GM21737 (cell line): ENCODE results near the gene TOLLIP.

ENCODE experiments used
- ATAC-seq: cut with Tn5 transposase; IDR thresholded peaks from one replicate; pipeline ENCODE4 v1.9.1; 2021; ENCODE audit warnings: mild to moderate bottlenecking, moderate library complexity; ENCODE audit not compliant: unreplicated experiment

The TOLLIP gene

DNA sequence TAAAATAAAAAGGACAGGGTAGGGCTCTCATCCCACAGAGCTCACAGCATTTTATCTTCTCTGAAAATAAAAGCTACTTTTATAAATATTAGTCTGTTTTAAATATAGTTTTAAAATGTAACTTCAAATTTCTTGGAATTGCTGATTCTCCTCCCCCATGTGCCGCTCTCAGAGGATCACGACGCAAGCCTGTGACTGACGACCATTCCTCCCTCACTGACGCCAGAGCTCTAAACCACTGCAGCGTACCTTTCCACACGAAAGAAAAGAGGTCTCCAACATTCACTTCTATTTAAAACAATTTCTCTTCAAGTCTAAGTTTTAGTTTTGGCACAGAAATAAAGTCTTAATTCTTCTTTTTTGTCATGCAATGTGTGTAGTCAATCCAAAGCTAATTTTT, 9.3 kb downstream of the TOLLIP start:
- no peak for ATAC-seq

DNA sequence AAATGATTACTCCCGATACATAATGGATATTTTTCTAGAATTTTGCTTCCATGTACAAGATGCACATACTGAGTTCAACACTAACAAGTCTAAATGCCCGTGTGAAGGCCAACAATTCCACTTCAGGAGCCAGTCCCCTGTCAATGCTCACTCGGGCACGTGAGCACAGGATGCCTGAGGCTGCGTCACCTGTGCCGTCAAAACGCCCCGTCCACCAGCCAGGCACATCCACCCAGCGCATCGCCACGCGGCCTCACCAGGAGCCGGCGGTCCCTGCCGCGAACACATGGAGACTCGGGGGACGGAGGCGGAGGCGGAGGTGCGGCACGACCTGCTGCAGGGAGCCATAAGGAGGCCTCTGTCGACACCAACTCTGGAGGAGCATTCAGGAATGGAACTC, 9.8 kb downstream of the TOLLIP start:
- ATAC-seq = no peak

DNA sequence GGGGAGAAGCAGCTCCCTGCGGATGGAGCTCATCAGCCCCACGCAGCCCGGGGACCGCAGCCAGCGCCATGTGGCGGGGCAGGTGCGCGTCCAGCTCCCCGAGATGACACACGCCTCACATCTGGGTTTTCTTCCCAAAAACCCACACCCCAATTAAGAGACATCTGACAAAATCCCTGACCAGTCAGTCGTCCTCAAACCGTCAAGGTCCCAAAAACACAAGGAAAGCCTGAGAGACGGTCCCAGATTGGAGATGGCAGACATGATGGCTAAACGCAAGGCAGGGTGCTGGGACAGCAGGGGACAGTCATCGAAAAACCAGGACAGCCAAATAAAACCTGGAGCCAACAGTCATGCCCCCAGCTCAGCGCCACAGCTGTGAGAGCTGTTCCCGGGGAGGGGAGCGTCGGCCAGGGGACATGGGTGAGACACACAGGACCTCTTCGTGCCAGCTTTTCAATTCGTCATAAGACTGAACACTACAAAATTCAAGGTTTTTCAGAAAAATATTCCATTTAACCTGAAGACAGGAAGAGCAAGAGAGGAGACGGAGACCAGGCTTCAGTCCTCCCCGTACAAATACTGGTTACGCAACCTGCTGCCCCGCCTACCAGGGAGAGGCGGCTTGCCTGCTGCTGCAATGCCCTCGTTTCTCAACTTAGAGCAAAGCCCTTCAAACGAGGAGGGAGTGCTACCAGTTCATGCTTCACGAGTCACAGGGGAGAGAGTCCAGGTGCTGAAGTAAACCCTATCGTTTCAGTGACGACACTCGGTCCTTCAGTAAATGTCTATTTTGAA, 10.5 kb downstream of the TOLLIP start:
- ATAC-seq = no peak

DNA sequence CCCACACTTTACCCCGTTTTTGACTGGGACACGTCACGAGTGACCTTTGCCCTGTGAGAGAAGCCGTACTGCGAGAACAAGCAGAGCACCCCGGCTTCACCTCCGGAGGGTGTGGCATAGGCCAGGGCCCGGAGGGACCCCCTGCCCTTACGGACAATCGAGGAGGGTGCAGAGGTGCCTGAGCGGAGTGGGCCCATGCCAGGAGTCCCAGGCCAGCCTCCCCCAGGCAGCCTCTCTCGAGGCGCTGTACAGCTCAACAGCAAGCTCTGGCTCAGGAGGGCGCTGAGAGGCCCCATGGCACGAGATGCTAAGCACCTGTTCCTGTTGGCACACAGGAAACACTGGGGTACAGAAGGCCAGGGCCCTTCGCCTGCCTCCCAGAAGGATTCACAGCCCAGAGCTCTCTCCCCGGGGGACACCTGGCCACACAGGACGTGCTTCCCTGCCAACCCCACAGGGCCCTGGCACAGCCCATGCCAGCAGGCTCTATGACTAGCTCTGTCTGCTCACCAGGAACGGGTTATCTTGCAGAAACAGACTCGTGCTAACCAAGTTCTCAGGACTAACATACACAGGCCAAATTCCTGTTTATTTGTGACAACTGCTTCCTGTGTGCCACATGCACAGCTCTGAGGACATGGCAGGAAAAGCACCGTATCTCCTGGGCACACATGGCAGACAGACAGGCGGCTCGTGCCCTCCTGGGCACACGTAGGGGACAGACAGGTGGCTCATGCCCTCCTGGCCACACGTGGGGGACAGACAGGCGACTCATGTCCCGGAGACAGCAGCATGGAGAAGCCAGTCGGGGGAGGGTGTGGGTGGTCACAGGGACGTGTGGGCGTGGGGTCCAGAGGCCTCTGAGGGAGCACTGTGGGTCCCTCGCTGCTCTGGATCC, 11.6 kb downstream of the TOLLIP start:
- no peak for ATAC-seq

DNA sequence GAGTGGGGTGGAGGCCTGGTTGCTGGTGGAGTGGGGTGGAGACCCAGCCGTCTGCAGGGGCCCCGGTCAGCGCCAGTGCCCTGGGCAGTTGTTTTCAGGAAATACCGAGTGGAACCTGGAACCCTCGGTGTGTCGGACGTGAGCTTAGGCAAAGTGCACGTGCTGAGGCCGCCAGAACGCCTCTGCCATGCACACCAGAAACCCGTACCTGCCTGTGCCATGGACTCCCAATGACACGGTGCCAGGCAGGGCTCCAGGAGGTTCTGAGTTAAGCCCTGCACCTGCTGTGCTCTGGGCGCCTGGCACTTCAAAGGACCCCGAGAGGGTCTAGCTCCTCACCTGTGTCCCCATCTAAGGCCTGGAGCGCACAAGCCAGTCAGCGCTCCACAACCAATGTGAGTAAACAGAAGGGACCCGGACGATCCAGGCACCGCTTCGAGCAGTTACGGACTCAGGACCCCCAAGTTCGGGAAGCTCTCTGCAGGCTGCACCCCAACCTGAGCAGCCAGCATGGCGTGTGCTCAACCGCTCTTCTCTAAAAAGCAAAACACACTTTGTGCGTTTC, 12.3 kb downstream of the TOLLIP start:
- ATAC-seq = no peak

DNA sequence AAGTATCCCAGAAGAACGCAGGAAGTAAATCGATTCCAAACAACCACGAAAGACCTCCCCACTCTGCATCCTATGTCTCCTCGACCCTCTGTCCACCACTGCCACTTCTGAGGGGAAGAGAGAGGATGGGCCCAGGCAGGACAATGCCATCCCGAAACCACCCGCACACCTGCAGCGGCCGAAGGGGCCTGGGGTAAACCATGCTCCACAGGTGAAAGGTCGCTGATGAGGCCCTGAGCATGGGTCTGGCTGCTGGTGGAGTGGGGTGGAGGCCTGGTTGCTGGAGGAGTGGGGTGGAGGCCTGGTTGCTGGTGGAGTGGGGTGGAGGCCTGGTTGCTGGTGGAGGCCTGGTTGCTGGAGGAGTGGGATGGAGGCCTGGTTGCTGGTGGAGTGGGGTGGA, 13.1 kb downstream of the TOLLIP start:
- no peak for ATAC-seq

DNA sequence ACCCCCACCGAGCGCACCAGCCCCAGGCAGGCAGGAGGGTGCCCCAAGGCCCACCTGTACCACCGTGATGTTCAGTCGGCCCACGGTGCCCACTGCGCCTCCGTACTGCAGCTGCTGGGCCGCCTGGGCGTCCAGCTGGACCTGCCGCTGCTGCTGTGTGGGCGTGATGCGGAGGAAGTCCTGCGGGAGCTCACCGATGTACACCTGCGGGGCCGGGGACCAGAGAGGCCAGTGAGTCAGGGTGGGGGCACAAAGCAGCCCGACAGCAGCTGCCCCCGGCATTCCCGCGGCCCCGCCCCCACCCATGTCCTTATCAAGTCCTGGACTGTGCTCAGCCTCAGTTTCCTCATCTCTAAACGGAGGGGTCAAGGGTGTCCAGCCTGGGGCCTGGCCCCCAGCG, 13.8 kb downstream of the TOLLIP start:
- ATAC-seq = no peak

DNA sequence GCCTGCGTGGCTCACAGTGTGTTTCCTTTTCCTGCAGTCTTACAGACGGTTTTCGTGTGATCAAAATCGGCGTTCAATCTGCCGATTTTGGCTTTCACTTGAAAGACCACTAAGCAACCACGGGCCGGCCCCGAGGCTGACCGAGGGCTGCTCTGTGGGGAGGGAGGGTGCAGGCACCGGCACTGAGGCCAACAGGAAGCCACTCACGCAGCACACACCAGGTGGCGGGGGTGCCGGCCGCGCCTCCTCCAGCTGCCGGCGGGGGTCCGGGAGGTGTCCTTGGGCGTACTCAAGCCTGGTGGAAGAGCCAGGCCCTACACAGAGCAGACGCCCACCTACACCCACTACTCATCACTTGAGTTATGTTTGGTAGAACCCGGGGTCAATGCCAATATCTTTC, 14.3 kb downstream of the TOLLIP start:
- no peak for ATAC-seq

DNA sequence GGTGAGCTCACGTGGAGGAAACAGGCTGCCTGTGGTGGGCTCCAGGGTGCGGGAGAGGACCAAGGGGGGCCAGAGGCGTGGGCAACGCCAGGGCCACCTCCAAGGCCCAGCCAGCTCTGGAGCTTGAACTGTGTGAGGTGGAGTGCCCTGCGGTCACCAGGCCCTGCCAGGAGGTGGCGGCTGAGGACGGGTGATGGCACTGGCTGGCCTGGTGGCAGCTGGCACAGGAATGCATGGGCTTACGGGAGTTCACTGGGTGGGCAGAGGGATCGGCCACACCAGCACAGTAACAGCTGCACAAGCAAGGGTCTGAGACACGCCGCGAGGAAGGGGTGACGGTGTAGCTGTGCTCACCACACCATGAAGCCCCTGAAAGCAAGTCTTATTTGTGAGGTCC, 15.8 kb downstream of the TOLLIP start:
- no peak for ATAC-seq

DNA sequence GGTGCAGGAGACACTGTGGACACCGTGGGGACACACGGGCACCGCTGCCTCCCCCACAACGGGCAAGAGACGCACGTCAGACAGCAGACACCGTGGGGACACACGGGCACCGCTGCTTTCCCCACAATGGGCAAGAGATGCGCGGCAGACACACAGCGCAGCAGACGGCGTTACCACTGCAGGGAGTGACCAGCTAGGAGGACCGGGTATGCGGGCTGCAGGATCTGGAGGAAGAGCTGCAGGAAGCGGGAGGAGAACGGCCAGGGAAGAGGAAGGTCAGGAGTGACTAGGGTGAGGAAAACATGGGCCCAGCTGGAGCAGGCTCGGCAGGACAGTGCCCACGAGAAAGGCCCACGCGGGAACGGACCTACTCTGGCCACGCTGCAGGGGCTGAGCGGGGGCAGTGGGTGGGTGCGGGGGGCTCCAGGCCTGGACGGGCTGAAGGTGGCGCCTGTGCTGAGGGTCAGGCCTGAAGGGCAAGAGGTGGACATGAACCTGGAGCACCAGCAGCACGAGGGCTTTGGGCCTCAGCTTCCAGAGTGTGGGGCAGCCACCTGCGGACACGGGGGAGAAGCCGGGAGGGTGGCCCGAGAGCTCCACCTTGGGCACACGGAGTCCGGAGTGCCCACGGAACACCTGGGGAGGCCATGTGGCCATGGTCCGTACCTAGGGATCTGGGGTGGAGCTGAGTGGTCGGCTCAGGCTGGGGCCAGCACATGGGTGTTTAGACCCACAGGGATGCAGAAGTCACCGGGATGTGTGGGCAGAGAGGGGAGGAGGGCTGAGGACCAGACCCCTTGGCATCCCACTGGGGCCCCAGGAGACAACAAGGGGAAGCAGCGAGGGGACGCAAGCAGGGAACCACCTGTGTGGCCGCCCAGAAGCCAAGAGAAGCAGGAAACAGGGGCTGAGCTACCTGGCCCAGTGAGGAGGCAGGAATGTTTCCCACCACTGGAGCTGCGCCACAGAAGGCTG, 16.5 kb downstream of the TOLLIP start:
- ATAC-seq = no peak

DNA sequence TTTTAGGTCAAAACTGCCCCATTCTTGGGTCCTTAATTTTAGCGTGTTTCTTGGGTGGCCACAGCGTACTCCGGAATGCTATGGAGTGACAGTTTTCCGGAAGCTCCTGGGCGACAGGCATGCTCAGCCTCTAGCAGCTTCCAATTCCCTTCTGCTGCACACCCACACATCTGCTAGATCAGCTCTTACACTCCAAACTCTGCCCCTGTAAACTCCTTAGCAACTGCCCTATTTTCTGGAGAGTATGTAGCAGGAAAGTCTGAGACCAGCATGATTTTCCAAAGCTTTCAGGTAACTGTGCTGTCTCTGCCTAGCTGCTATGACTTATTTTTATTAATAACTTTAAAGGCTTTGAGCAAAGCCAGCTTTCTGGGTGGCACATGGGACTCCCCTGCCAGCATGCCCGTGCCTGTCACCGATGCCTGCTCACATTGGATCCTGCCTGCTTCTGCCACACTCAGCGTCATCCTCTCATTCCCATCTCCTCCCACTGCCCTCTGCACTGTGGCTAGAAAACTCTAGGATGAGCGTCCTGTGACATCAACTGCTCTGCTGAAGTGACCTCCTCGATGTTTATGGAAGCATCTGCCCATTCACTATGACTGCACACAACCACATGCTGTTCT, 17.3 kb downstream of the TOLLIP start:
- ATAC-seq = no peak

DNA sequence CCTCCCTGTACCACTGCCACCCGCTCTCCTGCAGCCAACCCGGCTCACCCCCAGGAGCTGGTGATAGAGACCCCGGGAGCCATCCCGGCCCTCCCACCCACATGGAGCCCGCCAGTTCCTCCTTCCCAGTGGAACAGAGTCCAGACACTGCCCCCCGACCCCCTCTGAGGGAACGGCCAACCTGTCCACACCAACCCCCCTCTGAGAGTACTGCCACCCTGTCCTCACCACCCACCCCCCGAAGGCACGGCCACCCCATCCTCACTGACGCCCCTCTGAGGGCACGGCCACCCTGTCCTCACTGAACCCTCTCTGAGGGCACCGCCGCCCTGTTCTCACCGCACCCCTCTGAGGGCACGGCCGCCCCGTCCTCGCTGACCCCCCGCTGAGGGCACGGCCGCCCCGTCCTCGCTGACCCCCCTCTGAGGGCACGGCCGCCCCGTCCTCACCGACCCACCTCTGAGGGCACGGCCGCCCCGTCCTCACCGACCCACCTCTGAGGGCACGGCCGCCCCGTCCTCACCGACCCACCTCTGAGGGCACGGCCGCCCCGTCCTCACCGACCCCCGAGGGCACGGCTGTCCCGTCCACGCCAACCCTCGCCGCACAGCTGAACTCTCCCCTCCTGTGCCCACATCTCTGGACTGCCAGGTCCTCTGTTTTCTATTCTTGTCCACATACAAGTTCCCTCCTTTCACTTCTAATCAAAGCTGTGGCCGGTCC, 18.0 kb downstream of the TOLLIP start:
- no peak for ATAC-seq

DNA sequence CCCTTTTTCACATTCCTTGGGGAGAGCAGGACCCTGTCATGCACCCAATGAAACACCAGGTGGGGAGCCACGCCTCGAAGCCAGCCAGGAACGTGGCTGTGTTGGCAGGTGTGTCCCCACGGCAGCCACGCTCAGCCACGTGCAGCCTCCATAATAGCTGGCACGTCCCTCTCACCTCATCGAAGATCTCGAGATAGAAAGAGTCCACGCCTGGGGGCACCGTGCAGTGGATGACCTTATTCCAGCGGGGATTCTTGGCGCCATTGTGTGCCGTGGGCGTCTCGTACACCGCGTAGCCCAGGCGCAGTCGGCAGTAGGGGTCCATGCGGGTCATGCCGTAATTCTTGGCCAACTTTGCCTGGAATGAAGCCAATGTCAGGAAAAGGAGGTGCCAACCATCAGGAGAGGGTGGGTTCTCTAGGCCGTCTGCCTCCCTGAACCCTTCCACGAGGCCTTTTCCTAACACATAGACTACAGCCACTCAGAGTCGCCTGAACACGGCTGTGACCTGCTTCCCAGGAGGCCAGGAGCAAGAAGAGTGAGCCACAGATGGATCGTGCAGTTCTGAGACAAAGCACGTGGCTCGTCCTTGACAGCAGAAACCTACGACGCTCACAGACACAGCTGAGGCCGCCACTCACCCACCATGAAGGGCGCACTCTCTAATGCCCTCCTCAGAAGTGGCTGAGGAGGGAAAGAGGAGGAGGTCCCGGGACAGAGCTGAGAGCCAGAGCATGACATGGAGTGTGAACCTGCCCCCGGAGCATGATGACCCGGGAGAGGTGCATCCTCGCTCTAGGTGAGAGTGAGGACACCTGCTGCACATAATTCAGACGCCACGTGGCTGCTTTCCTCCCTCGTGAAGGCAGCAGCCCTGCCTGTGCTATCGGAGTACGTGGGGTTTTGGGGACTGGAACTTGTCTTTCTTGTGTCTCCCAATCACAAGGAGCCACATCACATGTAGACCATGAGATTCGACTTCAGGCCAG, 19.1 kb downstream of the TOLLIP start:
- no peak for ATAC-seq

DNA sequence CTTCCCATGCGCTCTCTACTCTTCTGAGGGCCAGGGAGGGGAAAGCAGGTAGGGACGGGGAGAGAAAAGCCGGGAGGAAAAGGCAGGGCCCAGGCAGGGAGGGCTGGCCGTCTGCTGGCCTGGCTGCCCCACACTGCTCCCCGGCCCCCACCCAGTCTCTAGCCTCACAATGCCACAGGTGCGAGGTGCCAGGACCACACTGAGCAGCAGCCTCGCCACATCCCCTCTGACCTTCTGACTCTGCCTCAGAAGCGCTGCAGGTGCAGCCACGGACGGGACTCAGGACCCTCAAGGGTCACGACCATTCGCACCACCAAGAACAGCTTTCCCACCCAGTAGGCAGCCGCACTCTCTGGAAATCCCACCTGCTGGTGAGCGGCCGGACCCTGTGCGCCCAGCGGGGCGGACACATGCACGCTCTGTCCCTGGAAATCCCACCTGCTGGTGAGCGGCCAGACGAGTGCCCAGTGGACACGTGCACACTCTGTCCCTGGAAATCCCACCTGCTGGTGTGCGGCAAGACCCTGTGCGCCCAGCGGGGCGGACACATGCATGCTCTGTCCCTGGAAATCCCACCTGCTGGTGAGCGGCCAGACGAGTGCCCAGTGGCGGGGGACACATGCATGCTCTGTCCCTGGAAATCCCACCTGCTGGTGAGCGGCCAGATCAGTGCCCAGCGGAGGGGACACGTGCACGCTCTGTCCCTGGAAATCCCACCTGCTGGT, 20.1 kb downstream of the TOLLIP start:
- no peak for ATAC-seq

DNA sequence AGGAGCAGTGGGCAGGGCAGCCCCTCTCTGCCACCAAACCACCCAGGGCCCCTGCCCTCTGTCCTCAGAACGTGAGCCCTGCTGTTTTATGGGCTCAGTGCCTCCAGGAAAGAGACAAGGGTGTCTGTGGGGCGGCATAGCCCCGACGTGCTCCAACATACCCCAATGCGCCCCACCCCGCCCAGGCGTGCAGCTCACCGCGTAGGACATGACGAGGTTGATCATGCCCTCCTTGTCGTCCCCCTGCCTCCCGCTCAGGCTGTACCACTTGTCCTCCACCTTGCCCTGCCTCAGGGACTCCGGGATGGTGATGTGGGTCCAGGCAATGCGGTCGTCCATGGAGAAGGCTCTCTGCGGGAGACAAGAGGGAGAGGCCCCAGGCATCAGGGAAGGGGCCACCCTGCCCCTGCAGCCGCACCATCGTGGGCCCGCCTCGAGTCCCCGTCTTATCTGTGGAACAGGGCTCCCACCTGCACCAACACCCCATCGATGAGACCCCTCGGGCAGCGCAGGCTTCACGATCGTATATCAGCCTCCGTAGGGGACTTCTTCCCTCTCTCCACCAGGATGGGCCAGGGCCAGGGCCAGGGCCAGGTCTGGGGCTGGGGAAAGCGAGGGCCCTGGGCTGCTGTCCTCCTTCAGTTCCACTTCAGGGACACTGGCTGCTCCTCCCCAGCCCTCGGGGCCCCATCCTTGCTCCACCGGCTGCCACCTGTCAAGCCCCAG, 20.8 kb downstream of the TOLLIP start:
- ATAC-seq = no peak

DNA sequence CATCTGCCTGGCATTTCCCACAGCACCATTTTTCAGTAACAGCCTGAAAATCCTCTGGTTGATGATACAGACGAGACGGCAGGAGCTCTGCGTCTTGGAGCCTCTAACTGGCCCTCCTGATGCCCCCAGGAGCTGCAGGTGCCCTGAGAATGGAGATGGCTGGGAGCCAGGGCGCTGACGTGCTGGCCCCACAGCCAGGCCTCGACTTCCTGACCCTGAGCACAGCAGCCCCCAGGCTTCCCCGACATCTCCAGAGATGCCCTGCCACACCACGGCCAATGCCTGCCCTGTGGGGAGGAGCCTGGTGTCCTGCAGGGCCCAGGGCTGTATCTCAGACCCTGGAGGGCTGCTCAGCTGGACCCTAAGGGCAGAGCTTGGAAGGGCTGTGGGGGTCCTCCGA, 21.5 kb downstream of the TOLLIP start:
- ATAC-seq = no peak

DNA sequence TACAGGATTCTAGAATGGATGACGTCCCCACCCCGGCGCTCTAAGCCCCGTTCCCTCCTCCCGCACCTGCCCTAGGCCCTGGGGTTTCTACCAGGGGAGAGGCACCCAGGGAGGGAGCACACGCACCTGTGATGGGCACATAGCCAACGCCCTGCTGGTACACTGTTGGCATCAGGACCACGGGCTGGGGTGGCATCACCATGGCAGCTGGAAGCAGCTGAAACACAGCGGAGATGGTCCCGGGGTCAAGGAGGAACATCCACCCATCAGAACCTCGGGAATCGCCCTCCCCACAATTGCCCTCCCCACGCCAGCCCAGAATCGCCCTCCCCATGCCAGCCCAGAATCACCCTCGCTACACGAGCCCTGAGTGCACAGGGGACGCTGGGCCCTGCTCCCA, 23.6 kb downstream of the TOLLIP start:
- no peak for ATAC-seq
